ENCODE results near the gene SEC14L5. TPM values are rescaled to one million over a fixed set of nuclear protein-coding genes. Genes with fewer than 3 reads are reported as not detected.
A peak's percentile ranks its signal among the peaks of the same experiment; 100 is the strongest.

The SEC14L5 gene
- total and polyA plus RNA-seq, 8 donors = 0.15 to 30.3 (median 0.38) TPM; not detected in 2

- Histone ChIP-seq H3K9me3 (no peaks in the 10 kb centered on the region), H3K4me3 (no peak overlapping the region), H3K4me1 (no peaks in the 10 kb centered on the region), H3K27ac (no peak overlapping the region), H3K27me3 (peaks cover 0 to 17% (median 0%) of the 10 kb centered on the region in 3 donors), H3K36me3 (no peaks in the 10 kb centered on the region)
- intact Hi-C loops (cut with DNase I; ENCODE audit: low total_unique reads) = no loop called here
- TF ChIP-seq POLR2A (IDR thresholded peaks at IDR 0.05) (no peak), POLR2AphosphoS5 (IDR thresholded peaks at IDR 0.05) (no peak), CTCF (IDR thresholded peaks at IDR 0.05) (no peak), EP300 (IDR thresholded peaks at IDR 0.05) (no peak)
- DNase-seq = no peak
- WGBS, 5 donors = 87 to 95% (median 93%) methylated on average over 5 of the region's 5 CpGs
These were observed 59.5 kb downstream of the SEC14L5 start for GRCh38 chr16:5017678-5017969.

- no peak for TF ChIP-seq CTCF (IDR thresholded peaks at IDR 0.05)
- TF ChIP-seq EP300 (IDR thresholded peaks at IDR 0.05) = no peak
- no peak for TF ChIP-seq POLR2A (IDR thresholded peaks at IDR 0.05)
- no peak for TF ChIP-seq POLR2AphosphoS5 (IDR thresholded peaks at IDR 0.05)
- H3K4me1 ChIP-seq = peaks cover 0 to 3% (median 1%) of the 10 kb centered on the region in 4 donors
- H3K36me3 ChIP-seq = no peaks in the 10 kb centered on the region
- WGBS, 5 donors = 40 to 62% (median 50%) methylated on average over 9 of the region's 9 CpGs
- peak in 1 of 2 donors; percentile 73 for DNase-seq
- H3K9me3 ChIP-seq = no peaks in the 10 kb centered on the region
- peaks cover 0 to 17% (median 0%) of the 10 kb centered on the region in 3 donors for H3K27me3 ChIP-seq
- H3K27ac ChIP-seq = no peak overlapping the region
- H3K4me3 ChIP-seq = no peak overlapping the region
- intact Hi-C loops (cut with DNase I; ENCODE audit: low total_unique reads) = no loop called here
These were observed 60.7 kb downstream of the SEC14L5 start for GRCh38 chr16:5018793-5019192.

GRCh38 chr16:5019775-5020174 is 61.6 kb downstream of the SEC14L5 start:
- H3K4me3 ChIP-seq = no peak overlapping the region
- H3K9me3 ChIP-seq = no peaks in the 10 kb centered on the region
- TF ChIP-seq CTCF (IDR thresholded peaks at IDR 0.05) = no peak
- TF ChIP-seq POLR2AphosphoS5 (IDR thresholded peaks at IDR 0.05) = no peak
- no peak for TF ChIP-seq EP300 (IDR thresholded peaks at IDR 0.05)
- no peak for TF ChIP-seq POLR2A (IDR thresholded peaks at IDR 0.05)
- DNase-seq = no peak
- H3K27me3 ChIP-seq = peaks cover 0 to 17% (median 0%) of the 10 kb centered on the region in 3 donors
- H3K27ac ChIP-seq = no peak overlapping the region
- intact Hi-C loops (cut with DNase I; ENCODE audit: low total_unique reads) = no loop called here
- 74 to 88% (median 84%) methylated on average over 4 to 6 of the region's 6 CpGs for WGBS, 5 donors
- H3K36me3 ChIP-seq = no peaks in the 10 kb centered on the region
- H3K4me1 ChIP-seq = peaks cover 4 to 12% (median 7%) of the 10 kb centered on the region in 4 donors

GRCh38 chr16:5020551-5020950 is 62.4 kb downstream of the SEC14L5 start:
- TF ChIP-seq CTCF (IDR thresholded peaks at IDR 0.05) (no peak), EP300 (IDR thresholded peaks at IDR 0.05) (no peak), POLR2AphosphoS5 (IDR thresholded peaks at IDR 0.05) (no peak), POLR2A (IDR thresholded peaks at IDR 0.05) (no peak)
- Histone ChIP-seq H3K9me3 (no peaks in the 10 kb centered on the region), H3K4me1 (peaks cover 11 to 20% (median 14%) of the 10 kb centered on the region in 4 donors), H3K36me3 (peaks cover 0 to 6% (median 0%) of the 10 kb centered on the region in 4 donors), H3K27ac (no peak overlapping the region), H3K4me3 (no peak overlapping the region), H3K27me3 (peaks cover 0 to 17% (median 0%) of the 10 kb centered on the region in 3 donors)
- DNase-seq = no peak
- WGBS, 5 donors = 57 to 73% (median 71%) methylated on average over 15 of the region's 15 CpGs
- intact Hi-C loops (cut with DNase I; ENCODE audit: low total_unique reads) = no loop called here
